BJ (cell line): ENCODE data around the gene PIK3C2A. TPM values are rescaled to one million over a fixed set of nuclear protein-coding genes. Genes with fewer than 3 reads are reported as not detected.

Source experiments
- CTCF ChIA-PET: fragments of 350-600 bp; formaldehyde crosslinking; extraction: SDS; loops from one replicate; lab custom pipeline; 2021; ENCODE audit warnings: antibody characterized with exemption, inconsistent platforms; lab: Yijun Ruan, JAX
- POLR2A ChIA-PET: fragments of 300-600 bp; sonication (Branson Sonifier 250); formaldehyde crosslinking; extraction: SDS; loops from one replicate; lab custom pipeline; 2021; ENCODE audit warnings: antibody characterized with exemption; lab: Charles Lee
- DNase-seq: peaks from one replicate; pipeline ENCODE4 v3.0.0-alpha.2; 2011; ENCODE audit warnings: low read depth
- H3K27me3 ChIP-seq: 2 replicates; pipeline ENCODE4 v1.6.0; 2011; ENCODE audit warnings: low read length; ENCODE audit not compliant: control insufficient read depth, insufficient read depth
- H3K36me3 ChIP-seq: 2 replicates; pipeline ENCODE4 v1.5.1; 2011; ENCODE audit warnings: low read length; ENCODE audit not compliant: control insufficient read depth, insufficient read depth
- H3K4me3 ChIP-seq: 2 replicates; pipeline ENCODE4 v1.5.1; 2011; ENCODE audit warnings: low read depth, mild to moderate bottlenecking, control low read depth, low read length
- CTCF ChIP-seq: IDR thresholded peaks from 2 replicates; pipeline ENCODE4 v1.5.1; 2011; ENCODE audit warnings: low read depth, mild to moderate bottlenecking, control low read depth, inconsistent platforms, low read length, moderate library complexity; ENCODE audit not compliant: insufficient read depth
- polyA plus RNA-seq: library from polyadenylated mRNA; depleted of rRNA; stranded (reverse); fragments of >200 nt; gene quantifications from 2 replicates; pipeline ENCODE4 v1.2.3, GENCODE V29; 2011

PIK3C2A gene
- polyA plus RNA-seq, 1 experiment, result 13.2 TPM

DNA sequence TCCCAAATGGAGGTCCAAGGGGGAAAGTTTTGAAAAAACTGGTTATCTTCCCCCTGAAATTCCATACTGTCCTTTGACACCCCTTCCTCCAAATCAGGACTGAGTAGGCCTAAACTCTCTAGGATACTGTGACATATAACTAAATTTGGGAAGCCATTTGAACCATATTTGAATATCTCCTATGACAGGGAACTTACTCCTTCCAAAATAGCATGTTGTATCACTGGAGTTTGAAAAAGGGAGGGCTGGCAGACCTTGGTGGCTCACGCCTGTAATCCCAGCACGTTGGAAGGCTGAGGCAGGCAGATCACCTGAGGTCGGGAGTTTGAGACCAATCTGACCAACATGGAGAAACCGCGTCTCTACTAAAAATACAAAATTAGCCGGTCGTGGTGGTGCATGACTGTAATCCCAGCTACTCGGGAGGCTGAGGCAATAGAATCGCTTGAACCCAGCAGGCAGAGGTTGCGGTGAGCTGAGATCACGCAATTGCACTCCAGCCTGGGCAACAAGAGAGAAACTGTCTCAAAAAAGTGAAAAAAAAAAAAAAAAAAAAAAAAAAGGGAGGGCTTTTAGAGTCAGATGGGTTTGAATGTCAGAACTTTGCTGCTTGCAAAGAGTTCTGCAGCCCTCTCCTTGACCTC lies 42.4 kb downstream of the PIK3C2A start:
- ChIA-PET POLR2A (no interaction called here), CTCF (interaction anchor here (0.8 kb wide), 1 partner anchor 38 kb away, joined by 3 read pairs; no protein-coding TSS in a partner anchor)
- no peaks in the 10 kb centered on the region for H3K27me3 ChIP-seq
- H3K36me3 ChIP-seq, result peaks cover 3% of the 10 kb centered on the region
- no peak for TF ChIP-seq CTCF
- no peak for DNase-seq
- no peak overlapping the region for H3K4me3 ChIP-seq

- TF ChIP-seq CTCF, result no peak
- DNase-seq, result peak; percentile 23
- CTCF ChIA-PET, result interaction anchor here (0.7 kb wide), 1 partner anchor 636 kb away, joined by 3 read pairs; no protein-coding TSS in a partner anchor
- no peak overlapping the region for H3K4me3 ChIP-seq
- POLR2A ChIA-PET, result no interaction called here
- peaks cover 3% of the 10 kb centered on the region for H3K36me3 ChIP-seq
- no peaks in the 10 kb centered on the region for H3K27me3 ChIP-seq
Measured at GRCh38 chr11:17164361-17165246, 43.2 kb downstream of the PIK3C2A start.

- no peak for TF ChIP-seq CTCF
- no peaks in the 10 kb centered on the region for H3K27me3 ChIP-seq
- CTCF ChIA-PET, result no interaction called here
- H3K4me3 ChIP-seq, result no peak overlapping the region
- peaks cover 1% of the 10 kb centered on the region for H3K36me3 ChIP-seq
- DNase-seq, result no peak
- POLR2A ChIA-PET, result no interaction called here
Measured at GRCh38 chr11:17163736-17164135, 44.0 kb downstream of the PIK3C2A start.

- no peak for TF ChIP-seq CTCF
- ChIA-PET POLR2A (no interaction called here), CTCF (interaction anchor here (0.7 kb wide), 1 partner anchor 14 kb away, joined by 3 read pairs; no protein-coding TSS in a partner anchor)
Measured at GRCh38 chr11:17163291-17163690, 44.5 kb downstream of the PIK3C2A start.

DNA sequence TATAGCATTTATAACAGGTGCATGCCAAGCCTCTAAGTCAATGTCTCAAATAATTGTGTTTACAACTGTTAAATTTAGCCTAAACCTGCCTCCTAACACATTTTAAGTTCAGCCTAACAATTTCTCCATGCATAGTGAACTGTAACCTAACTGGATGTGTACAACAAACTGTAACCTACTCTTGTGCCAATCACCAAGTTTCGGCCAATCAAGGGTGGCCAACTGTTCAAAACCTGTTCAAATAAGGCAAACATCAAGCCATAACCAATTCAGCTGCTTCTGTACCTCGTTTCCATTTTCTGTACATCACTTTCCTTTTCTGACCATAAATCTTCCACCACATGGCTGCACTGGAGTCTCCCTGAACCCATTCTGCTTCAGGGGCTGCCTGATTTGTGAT lies 45.4 kb downstream of the PIK3C2A start:
- ChIA-PET CTCF (no interaction called here), POLR2A (no interaction called here)
- Histone ChIP-seq H3K27me3 (no peaks in the 10 kb centered on the region), H3K36me3 (no peaks in the 10 kb centered on the region), H3K4me3 (no peak overlapping the region)
- TF ChIP-seq CTCF, result no peak
- no peak for DNase-seq

More at GRCh38 chr11:17163291-17163690, 44.5 kb downstream of the PIK3C2A start:
- Histone ChIP-seq H3K36me3 (no peaks in the 10 kb centered on the region), H3K27me3 (no peaks in the 10 kb centered on the region), H3K4me3 (no peak overlapping the region)
- no peak for DNase-seq
